Endothelial cell of umbilical vein (primary cell): ENCODE data around the gene ZSWIM5. TPM values are rescaled to one million over a fixed set of nuclear protein-coding genes. Genes with fewer than 3 reads are reported as not detected.

Experiments
- BruUV-seq: library from RNA; stranded (reverse); fragments of 400-500 nt; replicated peaks from 2 replicates; lab custom pipeline; 2021; lab: Mats Ljungman, UMichigan
- CTCF ChIA-PET: fragments of 300-600, 350-600 bp; sonication (Branson Sonifier 250); formaldehyde crosslinking; loops from one replicate; lab custom pipeline; 2021; ENCODE audit warnings: antibody characterized with exemption, inconsistent platforms; lab: Charles Lee
- POLR2A ChIA-PET: fragments of 300-600, 350-600 bp; sonication (Branson Sonifier 250); formaldehyde crosslinking; loops from one replicate; lab custom pipeline; 2021; ENCODE audit warnings: antibody characterized with exemption, inconsistent platforms; lab: Charles Lee
- DNase-seq: peaks from one replicate; pipeline ENCODE4 v3.0.0-alpha.2; 2011; ENCODE audit warnings: low read depth, low spot score
- FAIRE-seq: peaks from 2 replicates; lab custom pipeline; 2011; peaks lifted over from hg19 to GRCh38; lab: Jason Lieb, UNC
- H2AFZ ChIP-seq: 2 replicates; pipeline ENCODE4 v1.6.0; 2012; ENCODE audit warnings: low read depth, low read length, control low read depth, inconsistent platforms
- H3K27ac ChIP-seq: 2 replicates; pipeline ENCODE4 v1.5.1; 2011; ENCODE audit warnings: low read depth, mild to moderate bottlenecking, control low read depth, low read length, moderate library complexity; ENCODE audit not compliant: insufficient read depth
- H3K27me3 ChIP-seq, 2 experiments: 2 replicates each; pipeline versions ENCODE4 v1.6.0 to v1.6.1; 2011; ENCODE audit warnings: low read length in 2 of 2, mixed read lengths in 1 of 2; ENCODE audit not compliant: control insufficient read depth in 2 of 2, insufficient read depth in 2 of 2
- H3K36me3 ChIP-seq, 2 experiments: 2 replicates in 1 of 2; 3 replicates in 1 of 2; pipeline ENCODE4 v1.5.1; 2011; ENCODE audit warnings: low read length in 2 of 2, mild to moderate bottlenecking in 1 of 2, moderate library complexity in 1 of 2; ENCODE audit not compliant: control insufficient read depth in 2 of 2, insufficient read depth in 2 of 2; ENCODE audit errors: extremely low read depth in 1 of 2
- H3K4me1 ChIP-seq: 3 replicates; pipeline ENCODE4 v1.5.1; 2011; ENCODE audit warnings: mild to moderate bottlenecking, low read length; ENCODE audit not compliant: control insufficient read depth, insufficient read depth; ENCODE audit errors: extremely low read depth
- H3K4me2 ChIP-seq: 2 replicates; pipeline ENCODE4 v1.6.1; 2011; ENCODE audit warnings: low read length, control low read depth, mixed read lengths; ENCODE audit not compliant: insufficient read depth
- H3K4me3 ChIP-seq, 3 experiments: fragments of 200-600 bp in 1 of 3; sonication (generic), shearing (Covaris generic) in 1 of 3; replicated peaks in 1 of 3; 2 replicates each; pipeline ENCODE4 v1.5.1; 2011 to 2016; ENCODE audit warnings: control low read depth in 3 of 3, low read length in 3 of 3, mild to moderate bottlenecking in 2 of 3, inconsistent platforms in 1 of 3, low read depth in 1 of 3, moderate library complexity in 1 of 3; ENCODE audit not compliant: insufficient read depth in 1 of 3
- H3K79me2 ChIP-seq: 2 replicates; pipeline ENCODE4 v1.6.0; 2012; ENCODE audit warnings: low read length, inconsistent platforms; ENCODE audit not compliant: control insufficient read depth, insufficient read depth
- H3K9ac ChIP-seq: replicated peaks from 2 replicates; pipeline ENCODE3; 2011; ENCODE audit warnings: low read length, control low read depth; ENCODE audit not compliant: insufficient read depth; ENCODE audit errors: extremely low read depth
- H3K9me1 ChIP-seq: replicated peaks from 3 replicates; pipeline ENCODE4 v1.6.0; 2011; ENCODE audit warnings: mild to moderate bottlenecking, low read length; ENCODE audit not compliant: control insufficient read depth, insufficient read depth; ENCODE audit errors: extremely low read depth
- H3K9me3 ChIP-seq: replicated peaks from 2 replicates; pipeline ENCODE4 v1.5.1; 2012; ENCODE audit warnings: low read length, inconsistent platforms; ENCODE audit not compliant: control insufficient read depth, insufficient read depth
- H4K20me1 ChIP-seq: replicated peaks from 2 replicates; pipeline ENCODE3; 2011; ENCODE audit warnings: mild to moderate bottlenecking, low read length; ENCODE audit not compliant: control insufficient read depth, insufficient read depth; ENCODE audit errors: extremely low read depth
- EZH2 ChIP-seq: IDR thresholded peaks from 2 replicates; pipeline ENCODE4 v1.6.1; 2012; ENCODE audit warnings: borderline replicate concordance, low read depth, mild to moderate bottlenecking, moderate library complexity, low read length, inconsistent platforms; ENCODE audit not compliant: severe bottlenecking
- JUN ChIP-seq: IDR thresholded peaks from 2 replicates; pipeline ENCODE4 v1.6.1; 2011; ENCODE audit warnings: borderline replicate concordance, low read depth; ENCODE audit not compliant: insufficient read length, insufficient read depth
- MYC ChIP-seq: IDR thresholded peaks from one replicate; pipeline ENCODE4 v1.6.1; 2011; ENCODE audit warnings: mild to moderate bottlenecking, low read depth, low read length
- POLR2A ChIP-seq: IDR thresholded peaks from 2 replicates; pipeline ENCODE4 v1.6.1; 2012; ENCODE audit warnings: low read depth, mild to moderate bottlenecking, control low read depth, low read length
- POLR2AphosphoS5 ChIP-seq: IDR thresholded peaks from 2 replicates; pipeline ENCODE4 v1.6.1; 2012; ENCODE audit warnings: low read depth, mild to moderate bottlenecking, control low read depth, low read length, moderate library complexity; ENCODE audit not compliant: insufficient read depth
- dilution Hi-C: fragments of 300-500 bp; cut with MboI; formaldehyde crosslinking; loops from one replicate; pipeline ENCODE4 v1.15.0; 2019; ENCODE audit warnings: low sequenced_read_pairs; ENCODE audit not compliant: extremely low pct_ligation_motif_present
- intact Hi-C: fragments of 100-400 bp; cut with micrococcal nuclease; formaldehyde crosslinking; loops from one replicate; pipeline ENCODE4 v1.10.0; 2022
- polyA plus RNA-seq, 4 experiments: library from polyadenylated mRNA; depleted of rRNA in 3 of 4; stranded (reverse) in 3 of 4; unstranded in 1 of 4; fragments of >200 nt; gene quantifications; 2 replicates each; pipeline versions ENCODE4 v1.2.1 to v1.2.3, GENCODE V29; 2011 to 2012; ENCODE audit warnings: missing spikeins in 1 of 4
- total RNA-seq: library from RNA; stranded (reverse); gene quantifications from 2 replicates; pipeline ENCODE4 v1.2.3, GENCODE V29; 2021
- TF ChIP-seq, protein P1 (sequence below): IDR thresholded peaks from 2 replicates; pipeline ENCODE4 v1.6.1; 2011; ENCODE audit not compliant: insufficient read depth, insufficient read length
- TF ChIP-seq, protein P2 (sequence below), 2 donors: IDR thresholded peaks; 1 replicate in 1 of 2; 2 replicates in 1 of 2; pipeline ENCODE4 v1.5.1; 2011; ENCODE audit warnings: low read length in 2 of 2, mild to moderate bottlenecking in 2 of 2, moderate library complexity in 2 of 2, control low read depth in 1 of 2, inconsistent platforms in 1 of 2, low read depth in 1 of 2; ENCODE audit not compliant: insufficient read depth in 1 of 2; ENCODE audit errors: extremely low read depth in 1 of 2

The ZSWIM5 gene
- total and polyA plus RNA-seq, 2 donors (not counting 3 experiments of a cell fraction or from before 2014, with no cell fraction given): 1.6 to 4.3 TPM

DNA sequence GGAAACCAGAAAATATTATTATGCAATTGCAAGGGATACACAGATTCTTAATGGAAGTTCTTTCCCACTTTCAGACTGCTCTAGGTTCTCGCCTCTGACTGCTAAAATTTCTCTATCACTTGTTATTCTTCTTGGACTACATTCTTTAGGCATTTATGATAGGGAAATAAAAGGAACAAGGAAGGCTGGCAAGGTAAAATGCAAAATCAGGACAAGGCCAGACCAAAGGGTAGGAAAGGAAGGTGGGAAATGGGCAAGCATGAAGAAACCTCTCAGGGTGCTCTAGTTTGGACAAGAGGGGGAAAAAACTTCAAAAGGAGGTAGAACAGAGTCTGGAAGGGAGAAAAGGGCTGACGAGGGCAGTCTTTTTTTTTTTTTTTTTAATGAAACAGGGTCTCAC lies 168.2 kb downstream of the ZSWIM5 start:
- H3K9me3 ChIP-seq: no peaks in the 10 kb centered on the region
- no peaks in the 10 kb centered on the region for H3K27me3 ChIP-seq
- no peak overlapping the region for H2AFZ ChIP-seq
- no peak for FAIRE-seq
- no peaks in the 10 kb centered on the region for H4K20me1 ChIP-seq
- no peaks in the 10 kb centered on the region for H3K9me1 ChIP-seq
- H3K27ac ChIP-seq: no peak overlapping the region
- peaks cover 0 to 2% of the 10 kb centered on the region in 2 experiments for H3K36me3 ChIP-seq
- ChIA-PET CTCF (no interaction called here), POLR2A (no interaction called here)
- dilution Hi-C loops (no loop called here), intact Hi-C loops (no loop called here)
- TF ChIP-seq POLR2AphosphoS5: no peak
- no peak for TF ChIP-seq EZH2
- TF ChIP-seq, protein P1, sequence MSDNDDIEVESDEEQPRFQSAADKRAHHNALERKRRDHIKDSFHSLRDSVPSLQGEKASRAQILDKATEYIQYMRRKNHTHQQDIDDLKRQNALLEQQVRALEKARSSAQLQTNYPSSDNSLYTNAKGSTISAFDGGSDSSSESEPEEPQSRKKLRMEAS: no peak
- no peak for TF ChIP-seq MYC
- TF ChIP-seq, protein P2, sequence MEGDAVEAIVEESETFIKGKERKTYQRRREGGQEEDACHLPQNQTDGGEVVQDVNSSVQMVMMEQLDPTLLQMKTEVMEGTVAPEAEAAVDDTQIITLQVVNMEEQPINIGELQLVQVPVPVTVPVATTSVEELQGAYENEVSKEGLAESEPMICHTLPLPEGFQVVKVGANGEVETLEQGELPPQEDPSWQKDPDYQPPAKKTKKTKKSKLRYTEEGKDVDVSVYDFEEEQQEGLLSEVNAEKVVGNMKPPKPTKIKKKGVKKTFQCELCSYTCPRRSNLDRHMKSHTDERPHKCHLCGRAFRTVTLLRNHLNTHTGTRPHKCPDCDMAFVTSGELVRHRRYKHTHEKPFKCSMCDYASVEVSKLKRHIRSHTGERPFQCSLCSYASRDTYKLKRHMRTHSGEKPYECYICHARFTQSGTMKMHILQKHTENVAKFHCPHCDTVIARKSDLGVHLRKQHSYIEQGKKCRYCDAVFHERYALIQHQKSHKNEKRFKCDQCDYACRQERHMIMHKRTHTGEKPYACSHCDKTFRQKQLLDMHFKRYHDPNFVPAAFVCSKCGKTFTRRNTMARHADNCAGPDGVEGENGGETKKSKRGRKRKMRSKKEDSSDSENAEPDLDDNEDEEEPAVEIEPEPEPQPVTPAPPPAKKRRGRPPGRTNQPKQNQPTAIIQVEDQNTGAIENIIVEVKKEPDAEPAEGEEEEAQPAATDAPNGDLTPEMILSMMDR (IDR thresholded peaks at IDR 0.05; ENCODE audit: extremely low read depth in 1 of 2, insufficient read depth in 1 of 2, low read depth in 1 of 2, low read length in 2 of 2): no peak
- no peak for TF ChIP-seq JUN
- TF ChIP-seq POLR2A: no peak
- H3K4me3 ChIP-seq: no peak overlapping the region
- no peaks in the 10 kb centered on the region for H3K79me2 ChIP-seq
- H3K4me1 ChIP-seq: no peaks in the 10 kb centered on the region
- no TSS peak for BruUV-seq
- H3K4me2 ChIP-seq: no peak overlapping the region
- no peak overlapping the region for H3K9ac ChIP-seq
- no peak for DNase-seq
